HG03342 (cell line): ENCODE data around the gene KSR2.

Experiments used
- ATAC-seq: cut with Tn5 transposase; IDR thresholded peaks from one replicate; pipeline ENCODE4 v1.9.1; 2021; ENCODE audit warnings: mild to moderate bottlenecking, moderate library complexity; ENCODE audit not compliant: unreplicated experiment

KSR2 gene

GRCh38 chr12:117433878-117434277, 534.9 kb downstream of the KSR2 start:
- ATAC-seq = no peak

GRCh38 chr12:117430246-117430645, 538.5 kb downstream of the KSR2 start:
- ATAC-seq = no peak

GRCh38 chr12:117427211-117427610, 541.6 kb downstream of the KSR2 start:
- no peak for ATAC-seq

GRCh38 chr12:117421987-117422386, 546.8 kb downstream of the KSR2 start:
- ATAC-seq = no peak

- no peak for ATAC-seq
Measured at GRCh38 chr12:117421068-117421752, 547.6 kb downstream of the KSR2 start.

GRCh38 chr12:117417004-117417403, 551.8 kb downstream of the KSR2 start:
- no peak for ATAC-seq

- ATAC-seq = no peak
Measured at GRCh38 chr12:117412465-117413188, 556.2 kb downstream of the KSR2 start.

- ATAC-seq = no peak
Measured at GRCh38 chr12:117409286-117409685, 559.5 kb downstream of the KSR2 start.

GRCh38 chr12:117408161-117408791, 560.5 kb downstream of the KSR2 start:
- no peak for ATAC-seq

- ATAC-seq = no peak
Measured at GRCh38 chr12:117404940-117405339, 563.9 kb downstream of the KSR2 start.

GRCh38 chr12:117404203-117404853, 564.5 kb downstream of the KSR2 start:
- no peak for ATAC-seq

- ATAC-seq = no peak
Measured at GRCh38 chr12:117403586-117404139, 565.1 kb downstream of the KSR2 start.
